IMR-90 (cell line): Measurements from ENCODE around the gene MRPL11. TPM values are rescaled to one million over a fixed set of nuclear protein-coding genes. Genes with fewer than 3 reads are reported as not detected.

Experiments used
- ATAC-seq: fragments of 200-7000 bp; cut with Tn5 transposase; 2 replicates; pipeline ENCODE4 v1.9.1; 2020; ENCODE audit warnings: low read depth, mild to moderate bottlenecking, moderate library complexity
- BruUV-seq: library from RNA; stranded (reverse); fragments of 400-500 nt; replicated peaks from 2 replicates; lab custom pipeline; 2021; lab: Mats Ljungman, UMichigan
- CTCF ChIA-PET: fragments of 300-600 bp; formaldehyde crosslinking; extraction: SDS; loops from one replicate; lab custom pipeline; 2021; ENCODE audit warnings: antibody characterized with exemption; lab: Yijun Ruan, JAX
- POLR2A ChIA-PET: fragments of 300-600 bp; sonication (Branson Sonifier 250); formaldehyde crosslinking; loops from one replicate; lab custom pipeline; 2022; ENCODE audit warnings: antibody characterized with exemption; ENCODE audit not compliant: unreplicated experiment; lab: Charles Lee
- DNase-seq: peaks from one replicate; pipeline ENCODE4 v3.0.0; 2013
- H2AFZ ChIP-seq: replicated peaks from 2 replicates; pipeline ENCODE3; 2013; ENCODE audit warnings: low read length, mild to moderate bottlenecking; ENCODE audit not compliant: poor library complexity
- H2AK5ac ChIP-seq: 2 replicates; pipeline ENCODE4 v1.6.1; 2013; ENCODE audit warnings: low read depth, low read length, inconsistent platforms
- H2AK9ac ChIP-seq: replicated peaks from 2 replicates; pipeline ENCODE3; 2013; ENCODE audit warnings: mild to moderate bottlenecking, low read depth, low read length, moderate library complexity; ENCODE audit not compliant: poor library complexity
- H2BK120ac ChIP-seq: 2 replicates; pipeline ENCODE4 v1.6.1; 2013; ENCODE audit warnings: low read depth, low read length, inconsistent platforms
- H2BK15ac ChIP-seq: 3 replicates; pipeline ENCODE4 v1.6.1; 2013; ENCODE audit warnings: low read depth, low read length, inconsistent platforms
- H2BK20ac ChIP-seq: 2 replicates; pipeline ENCODE4 v1.6.1; 2013; ENCODE audit warnings: low read depth, mild to moderate bottlenecking, inconsistent platforms, low read length, moderate library complexity
- H2BK5ac ChIP-seq: 2 replicates; pipeline ENCODE4 v1.6.1; 2013; ENCODE audit warnings: mild to moderate bottlenecking, low read depth, low read length, inconsistent platforms; ENCODE audit not compliant: poor library complexity, severe bottlenecking
- H3K14ac ChIP-seq: replicated peaks from 2 replicates; pipeline ENCODE4 v1.6.1; 2013; ENCODE audit warnings: low read depth, low read length, inconsistent platforms
- H3K18ac ChIP-seq: 2 replicates; pipeline ENCODE4 v1.6.1; 2013; ENCODE audit warnings: low read depth, low read length, control low read depth
- H3K23ac ChIP-seq: 2 replicates; pipeline ENCODE4 v1.6.1; 2013; ENCODE audit warnings: low read depth, low read length, inconsistent platforms
- H3K27ac ChIP-seq: 2 replicates; pipeline ENCODE4 v1.5.1; 2013; ENCODE audit warnings: mild to moderate bottlenecking, control low read depth, low read length; ENCODE audit not compliant: insufficient read depth
- H3K27me3 ChIP-seq: 2 replicates; pipeline ENCODE4 v1.6.1; 2013; ENCODE audit warnings: low read length; ENCODE audit not compliant: control insufficient read depth, insufficient read depth
- H3K36me3 ChIP-seq: 2 replicates; pipeline ENCODE4 v1.6.1; 2013; ENCODE audit warnings: low read length, mixed read lengths; ENCODE audit not compliant: control insufficient read depth, insufficient read depth
- H3K4ac ChIP-seq: 2 replicates; pipeline ENCODE4 v1.6.1; 2013; ENCODE audit warnings: low read depth, low read length, inconsistent platforms
- H3K4me1 ChIP-seq: 2 replicates; pipeline ENCODE4 v1.6.1; 2013; ENCODE audit warnings: low read length, mixed read lengths; ENCODE audit not compliant: control insufficient read depth, insufficient read depth
- H3K4me2 ChIP-seq: 2 replicates; pipeline ENCODE4 v1.6.1; 2013; ENCODE audit warnings: low read depth, mild to moderate bottlenecking, control low read depth, low read length, moderate library complexity
- H3K4me3 ChIP-seq: 2 replicates; pipeline ENCODE4 v1.5.1; 2013; ENCODE audit warnings: low read depth, mild to moderate bottlenecking, control low read depth, low read length, moderate library complexity; ENCODE audit not compliant: insufficient read depth
- H3K56ac ChIP-seq: 2 replicates; pipeline ENCODE4 v1.6.1; 2013; ENCODE audit warnings: low read length, inconsistent platforms; ENCODE audit not compliant: insufficient read depth; ENCODE audit errors: extremely low read depth
- H3K79me1 ChIP-seq, 2 experiments: 2 replicates each; pipeline ENCODE4 v1.6.1; 2013; ENCODE audit warnings: low read length in 2 of 2, inconsistent platforms in 1 of 2, low read depth in 1 of 2
- H3K9ac ChIP-seq: 2 replicates; pipeline ENCODE4 v1.6.1; 2013; ENCODE audit warnings: low read depth, low read length, control low read depth
- H3K9me1 ChIP-seq: 2 replicates; pipeline ENCODE4 v1.6.1; 2013; ENCODE audit warnings: low read length, inconsistent platforms; ENCODE audit not compliant: insufficient read depth
- H3K9me3 ChIP-seq: 2 replicates; pipeline ENCODE4 v1.6.1; 2013; ENCODE audit warnings: low read length; ENCODE audit not compliant: control insufficient read depth, insufficient read depth
- H4K20me1 ChIP-seq: 2 replicates; pipeline ENCODE4 v1.6.1; 2013; ENCODE audit warnings: low read length, inconsistent platforms; ENCODE audit not compliant: insufficient read depth
- H4K5ac ChIP-seq: 2 replicates; pipeline ENCODE4 v1.6.1; 2013; ENCODE audit warnings: mild to moderate bottlenecking, low read depth, low read length, control low read depth
- H4K8ac ChIP-seq, 2 experiments: 2 replicates each; pipeline ENCODE4 v1.6.1; 2013; ENCODE audit warnings: low read depth in 2 of 2, low read length in 2 of 2, control low read depth in 1 of 2, inconsistent platforms in 1 of 2
- H4K91ac ChIP-seq: 2 replicates; pipeline ENCODE4 v1.6.1; 2013; ENCODE audit warnings: low read depth, low read length, inconsistent platforms; ENCODE audit not compliant: insufficient read depth
- BHLHE40 ChIP-seq: fragments of 150-350 bp; IDR thresholded peaks from 2 replicates; pipeline ENCODE4 v1.6.1; 2016; ENCODE audit warnings: mild to moderate bottlenecking, low read depth, low read length
- MXI1 ChIP-seq: IDR thresholded peaks from 2 replicates; pipeline ENCODE4 v1.6.1; 2012; ENCODE audit warnings: low read depth, mild to moderate bottlenecking, low read length, moderate library complexity, borderline replicate concordance
- USF2 ChIP-seq: fragments of 150-350 bp; IDR thresholded peaks from 2 replicates; pipeline ENCODE4 v1.6.1; 2017; ENCODE audit warnings: mild to moderate bottlenecking, antibody characterized with exemption, low read length, low read depth
- WGBS, 2 experiments: methylation state at CpG; one replicate each; pipeline versions ENCODE4 v1.1.5 to v1.1.7; 2013; ENCODE audit warnings: missing lambda C conversion rate in 2 of 2; ENCODE audit not compliant: insufficient read length in 1 of 2; ENCODE audit errors: extremely low coverage in 2 of 2; 5-methylcytosine and 5-hydroxymethylcytosine counted together
- dilution Hi-C: fragments of 300-500 bp; cut with HindIII; formaldehyde crosslinking; loops from one replicate; pipeline ENCODE4 v1.14.3; 2018; ENCODE audit warnings: low sequenced_read_pairs; ENCODE audit not compliant: unreplicated experiment
- in situ Hi-C: fragments of 300-500 bp; cut with MboI; formaldehyde crosslinking; loops from 3 replicates; pipeline ENCODE4 v1.14.3; 2019; ENCODE audit warnings: low sequenced_read_pairs, inconsistent platforms, mixed read lengths
- intact Hi-C: fragments of 100-400 bp; cut with micrococcal nuclease; formaldehyde crosslinking; loops from 2 replicates; pipeline ENCODE4 v1.10.0; 2022
- polyA plus RNA-seq, 3 experiments: library from polyadenylated mRNA; depleted of rRNA; stranded (reverse); fragments of >200 nt; gene quantifications; 2 replicates each; pipeline ENCODE4 v1.2.3, GENCODE V29; 2012; ENCODE audit warnings: low replicate concordance in 1 of 3
- total RNA-seq: library from RNA; depleted of rRNA; stranded (reverse); fragments of >200 nt; gene quantifications from 2 replicates; pipeline ENCODE4 v1.2.3, GENCODE V29; 2012

MRPL11 gene
- total and polyA plus RNA-seq, 2 of the 4 experiments (the other 2 are of a cell fraction) = 45.5 to 45.6 TPM

- CTCF ChIA-PET = interaction anchor here (0.6 kb wide), 1 partner anchor 25 kb away, joined by 3 read pairs; the partner anchor contains the start of gene MRPL11
Measured at GRCh38 chr11:66414120-66414934, 24.3 kb downstream of the MRPL11 start.

More at GRCh38 chr11:66414120-66414934, 24.3 kb downstream of the MRPL11 start:
- Histone ChIP-seq H4K5ac (no peak overlapping the region), H2BK120ac (no peak overlapping the region), H2AFZ (no peak overlapping the region), H3K79me1 (peaks cover 5 to 51% of the 10 kb centered on the region in 2 experiments; a peak in 3 of 4 replicates), H4K8ac (no peak overlapping the region), H3K14ac (no peak overlapping the region), H3K4ac (no peak overlapping the region), H3K9ac (no peak overlapping the region), H3K23ac (no peak overlapping the region), H3K9me3 (no peaks in the 10 kb centered on the region), H3K36me3 (no peaks in the 10 kb centered on the region), H3K9me1 (peaks cover 36% of the 10 kb centered on the region), H3K56ac (no peak overlapping the region), H3K4me3 (no peak overlapping the region), H3K27ac (no peak overlapping the region), H2BK15ac (no peak overlapping the region), H2AK5ac (no peak overlapping the region), H4K20me1 (peaks cover 19% of the 10 kb centered on the region), H2BK5ac (no peak overlapping the region), H4K91ac (no peak overlapping the region), H2AK9ac (no peak overlapping the region), H3K4me2 (no peak overlapping the region), H3K27me3 (no peaks in the 10 kb centered on the region), H3K18ac (no peak overlapping the region), H2BK20ac (no peak overlapping the region), H3K4me1 (peaks cover 5% of the 10 kb centered on the region)
- DNase-seq = no peak
- dilution Hi-C loops = no loop called here
- intact Hi-C loops = no loop called here
- POLR2A ChIA-PET = no interaction called here
- WGBS, 2 experiments = 72% methylated on average over 2 of the region's 12 CpGs; no CpG with 5 or more reads in 1 of the 2 experiments
- TF ChIP-seq USF2 = no peak
- TF ChIP-seq BHLHE40 = no peak
- no peak for TF ChIP-seq MXI1
- in situ Hi-C loops = no loop called here
- BruUV-seq = no TSS peak
- ATAC-seq = no peak
